IMR-90 (cell line): ENCODE results near the gene RRP1. TPM values are rescaled to one million over a fixed set of nuclear protein-coding genes. Genes with fewer than 3 reads are reported as not detected.
A peak's percentile ranks its signal among the peaks of the same experiment; 100 is the strongest.

Source experiments
- ATAC-seq: fragments of 200-7000 bp; cut with Tn5 transposase; 2 replicates; pipeline ENCODE4 v1.9.1; 2020; ENCODE audit warnings: low read depth, mild to moderate bottlenecking, moderate library complexity
- BruUV-seq: library from RNA; stranded (reverse); fragments of 400-500 nt; replicated peaks from 2 replicates; lab custom pipeline; 2021; lab: Mats Ljungman, UMichigan
- CTCF ChIA-PET: fragments of 300-600 bp; formaldehyde crosslinking; extraction: SDS; loops from one replicate; lab custom pipeline; 2021; ENCODE audit warnings: antibody characterized with exemption; lab: Yijun Ruan, JAX
- POLR2A ChIA-PET: fragments of 300-600 bp; sonication (Branson Sonifier 250); formaldehyde crosslinking; loops from one replicate; lab custom pipeline; 2022; ENCODE audit warnings: antibody characterized with exemption; ENCODE audit not compliant: unreplicated experiment; lab: Charles Lee
- DNase-seq: peaks from one replicate; pipeline ENCODE4 v3.0.0; 2013
- H2AFZ ChIP-seq: replicated peaks from 2 replicates; pipeline ENCODE3; 2013; ENCODE audit warnings: low read length, mild to moderate bottlenecking; ENCODE audit not compliant: poor library complexity
- H2AK5ac ChIP-seq: 2 replicates; pipeline ENCODE4 v1.6.1; 2013; ENCODE audit warnings: low read depth, low read length, inconsistent platforms
- H2AK9ac ChIP-seq: replicated peaks from 2 replicates; pipeline ENCODE3; 2013; ENCODE audit warnings: mild to moderate bottlenecking, low read depth, low read length, moderate library complexity; ENCODE audit not compliant: poor library complexity
- H2BK120ac ChIP-seq: 2 replicates; pipeline ENCODE4 v1.6.1; 2013; ENCODE audit warnings: low read depth, low read length, inconsistent platforms
- H2BK15ac ChIP-seq: 3 replicates; pipeline ENCODE4 v1.6.1; 2013; ENCODE audit warnings: low read depth, low read length, inconsistent platforms
- H2BK20ac ChIP-seq: 2 replicates; pipeline ENCODE4 v1.6.1; 2013; ENCODE audit warnings: low read depth, mild to moderate bottlenecking, inconsistent platforms, low read length, moderate library complexity
- H2BK5ac ChIP-seq: 2 replicates; pipeline ENCODE4 v1.6.1; 2013; ENCODE audit warnings: mild to moderate bottlenecking, low read depth, low read length, inconsistent platforms; ENCODE audit not compliant: poor library complexity, severe bottlenecking
- H3K14ac ChIP-seq: replicated peaks from 2 replicates; pipeline ENCODE4 v1.6.1; 2013; ENCODE audit warnings: low read depth, low read length, inconsistent platforms
- H3K18ac ChIP-seq: 2 replicates; pipeline ENCODE4 v1.6.1; 2013; ENCODE audit warnings: low read depth, low read length, control low read depth
- H3K23ac ChIP-seq: 2 replicates; pipeline ENCODE4 v1.6.1; 2013; ENCODE audit warnings: low read depth, low read length, inconsistent platforms
- H3K27ac ChIP-seq: 2 replicates; pipeline ENCODE4 v1.5.1; 2013; ENCODE audit warnings: mild to moderate bottlenecking, control low read depth, low read length; ENCODE audit not compliant: insufficient read depth
- H3K27me3 ChIP-seq: 2 replicates; pipeline ENCODE4 v1.6.1; 2013; ENCODE audit warnings: low read length; ENCODE audit not compliant: control insufficient read depth, insufficient read depth
- H3K36me3 ChIP-seq: 2 replicates; pipeline ENCODE4 v1.6.1; 2013; ENCODE audit warnings: low read length, mixed read lengths; ENCODE audit not compliant: control insufficient read depth, insufficient read depth
- H3K4ac ChIP-seq: 2 replicates; pipeline ENCODE4 v1.6.1; 2013; ENCODE audit warnings: low read depth, low read length, inconsistent platforms
- H3K4me1 ChIP-seq: 2 replicates; pipeline ENCODE4 v1.6.1; 2013; ENCODE audit warnings: low read length, mixed read lengths; ENCODE audit not compliant: control insufficient read depth, insufficient read depth
- H3K4me2 ChIP-seq: 2 replicates; pipeline ENCODE4 v1.6.1; 2013; ENCODE audit warnings: low read depth, mild to moderate bottlenecking, control low read depth, low read length, moderate library complexity
- H3K4me3 ChIP-seq: 2 replicates; pipeline ENCODE4 v1.5.1; 2013; ENCODE audit warnings: low read depth, mild to moderate bottlenecking, control low read depth, low read length, moderate library complexity; ENCODE audit not compliant: insufficient read depth
- H3K56ac ChIP-seq: 2 replicates; pipeline ENCODE4 v1.6.1; 2013; ENCODE audit warnings: low read length, inconsistent platforms; ENCODE audit not compliant: insufficient read depth; ENCODE audit errors: extremely low read depth
- H3K79me1 ChIP-seq, 2 experiments: 2 replicates each; pipeline ENCODE4 v1.6.1; 2013; ENCODE audit warnings: low read length in 2 of 2, inconsistent platforms in 1 of 2, low read depth in 1 of 2
- H3K9ac ChIP-seq: 2 replicates; pipeline ENCODE4 v1.6.1; 2013; ENCODE audit warnings: low read depth, low read length, control low read depth
- H3K9me1 ChIP-seq: 2 replicates; pipeline ENCODE4 v1.6.1; 2013; ENCODE audit warnings: low read length, inconsistent platforms; ENCODE audit not compliant: insufficient read depth
- H3K9me3 ChIP-seq: 2 replicates; pipeline ENCODE4 v1.6.1; 2013; ENCODE audit warnings: low read length; ENCODE audit not compliant: control insufficient read depth, insufficient read depth
- H4K20me1 ChIP-seq: 2 replicates; pipeline ENCODE4 v1.6.1; 2013; ENCODE audit warnings: low read length, inconsistent platforms; ENCODE audit not compliant: insufficient read depth
- H4K5ac ChIP-seq: 2 replicates; pipeline ENCODE4 v1.6.1; 2013; ENCODE audit warnings: mild to moderate bottlenecking, low read depth, low read length, control low read depth
- H4K8ac ChIP-seq, 2 experiments: 2 replicates each; pipeline ENCODE4 v1.6.1; 2013; ENCODE audit warnings: low read depth in 2 of 2, low read length in 2 of 2, control low read depth in 1 of 2, inconsistent platforms in 1 of 2
- H4K91ac ChIP-seq: 2 replicates; pipeline ENCODE4 v1.6.1; 2013; ENCODE audit warnings: low read depth, low read length, inconsistent platforms; ENCODE audit not compliant: insufficient read depth
- FOS ChIP-seq: fragments of 150-350 bp; IDR thresholded peaks from 2 replicates; pipeline ENCODE4 v1.6.1; 2016; ENCODE audit warnings: low read depth, low read length
- MXI1 ChIP-seq: IDR thresholded peaks from 2 replicates; pipeline ENCODE4 v1.6.1; 2012; ENCODE audit warnings: low read depth, mild to moderate bottlenecking, low read length, moderate library complexity, borderline replicate concordance
- POLR2A ChIP-seq: IDR thresholded peaks from 2 replicates; pipeline ENCODE4 v1.6.1; 2012; ENCODE audit warnings: mild to moderate bottlenecking, low read depth, low read length
- RCOR1 ChIP-seq: IDR thresholded peaks from 2 replicates; pipeline ENCODE4 v1.6.1; 2012; ENCODE audit warnings: mild to moderate bottlenecking, low read length, improper control_type of control experiment; ENCODE audit not compliant: insufficient replicate concordance
- WGBS, 2 experiments: methylation state at CpG; one replicate each; pipeline versions ENCODE4 v1.1.5 to v1.1.7; 2013; ENCODE audit warnings: missing lambda C conversion rate in 2 of 2; ENCODE audit not compliant: insufficient read length in 1 of 2; ENCODE audit errors: extremely low coverage in 2 of 2; 5-methylcytosine and 5-hydroxymethylcytosine counted together
- dilution Hi-C: fragments of 300-500 bp; cut with HindIII; formaldehyde crosslinking; loops from one replicate; pipeline ENCODE4 v1.14.3; 2018; ENCODE audit warnings: low sequenced_read_pairs; ENCODE audit not compliant: unreplicated experiment
- in situ Hi-C: fragments of 300-500 bp; cut with MboI; formaldehyde crosslinking; loops from 3 replicates; pipeline ENCODE4 v1.14.3; 2019; ENCODE audit warnings: low sequenced_read_pairs, inconsistent platforms, mixed read lengths
- intact Hi-C: fragments of 100-400 bp; cut with micrococcal nuclease; formaldehyde crosslinking; loops from 2 replicates; pipeline ENCODE4 v1.10.0; 2022
- polyA plus RNA-seq, 3 experiments: library from polyadenylated mRNA; depleted of rRNA; stranded (reverse); fragments of >200 nt; gene quantifications; 2 replicates each; pipeline ENCODE4 v1.2.3, GENCODE V29; 2012; ENCODE audit warnings: low replicate concordance in 1 of 3
- total RNA-seq: library from RNA; depleted of rRNA; stranded (reverse); fragments of >200 nt; gene quantifications from 2 replicates; pipeline ENCODE4 v1.2.3, GENCODE V29; 2012
- TF ChIP-seq, protein P1 (sequence below): fragments of 150-350 bp; IDR thresholded peaks from 2 replicates; pipeline ENCODE4 v1.6.1; 2016; ENCODE audit warnings: low read depth, mild to moderate bottlenecking, low read length, moderate library complexity, borderline replicate concordance
- TF ChIP-seq, protein P2 (sequence below): fragments of 150-350 bp; IDR thresholded peaks from 2 replicates; pipeline ENCODE4 v1.6.1; 2017; ENCODE audit warnings: mild to moderate bottlenecking, antibody characterized with exemption, low read length, low read depth

The RRP1 gene
- total and polyA plus RNA-seq, 2 of the 4 experiments (the other 2 are of a cell fraction), result 20.2 to 23.3 TPM

GRCh38 chr21:43819511-43820405, 30.4 kb downstream of the RRP1 start:
- ChIA-PET POLR2A (no interaction called here), CTCF (no interaction called here)
- Histone ChIP-seq H2AK5ac (no peak overlapping the region), H3K9ac (no peak overlapping the region), H4K20me1 (no peaks in the 10 kb centered on the region), H3K4me2 (no peak overlapping the region), H3K4me3 (no peak overlapping the region), H4K91ac (no peak overlapping the region), H3K9me1 (peaks cover 2% of the 10 kb centered on the region; the same call in 1 of the 2 replicates), H3K14ac (no peak overlapping the region), H3K23ac (no peak overlapping the region), H3K56ac (no peak overlapping the region), H3K4me1 (peaks cover 3% of the 10 kb centered on the region; the same call in 1 of the 2 replicates), H3K79me1 (no peaks in the 10 kb centered on the region), H4K5ac (no peak overlapping the region), H3K27ac (no peak overlapping the region), H2BK120ac (no peak overlapping the region), H3K36me3 (no peaks in the 10 kb centered on the region), H3K18ac (no peak overlapping the region), H3K27me3 (no peaks in the 10 kb centered on the region; the same call in 1 of the 2 replicates), H2BK15ac (no peak overlapping the region), H3K9me3 (peaks cover 10% of the 10 kb centered on the region), H4K8ac (no peak overlapping the region), H2AFZ (no peak overlapping the region), H3K4ac (no peak overlapping the region), H2BK5ac (no peak overlapping the region), H2AK9ac (peak overlapping the region; percentile 16), H2BK20ac (no peak overlapping the region)
- in situ Hi-C loops (no loop called here), dilution Hi-C loops (no loop called here), intact Hi-C loops (no loop called here)
- TF ChIP-seq MXI1 (no peak), RCOR1 (no peak), POLR2A (no peak), FOS (no peak)
- TF ChIP-seq, protein P1, sequence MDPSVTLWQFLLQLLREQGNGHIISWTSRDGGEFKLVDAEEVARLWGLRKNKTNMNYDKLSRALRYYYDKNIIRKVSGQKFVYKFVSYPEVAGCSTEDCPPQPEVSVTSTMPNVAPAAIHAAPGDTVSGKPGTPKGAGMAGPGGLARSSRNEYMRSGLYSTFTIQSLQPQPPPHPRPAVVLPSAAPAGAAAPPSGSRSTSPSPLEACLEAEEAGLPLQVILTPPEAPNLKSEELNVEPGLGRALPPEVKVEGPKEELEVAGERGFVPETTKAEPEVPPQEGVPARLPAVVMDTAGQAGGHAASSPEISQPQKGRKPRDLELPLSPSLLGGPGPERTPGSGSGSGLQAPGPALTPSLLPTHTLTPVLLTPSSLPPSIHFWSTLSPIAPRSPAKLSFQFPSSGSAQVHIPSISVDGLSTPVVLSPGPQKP, result no peak
- TF ChIP-seq, protein P2, sequence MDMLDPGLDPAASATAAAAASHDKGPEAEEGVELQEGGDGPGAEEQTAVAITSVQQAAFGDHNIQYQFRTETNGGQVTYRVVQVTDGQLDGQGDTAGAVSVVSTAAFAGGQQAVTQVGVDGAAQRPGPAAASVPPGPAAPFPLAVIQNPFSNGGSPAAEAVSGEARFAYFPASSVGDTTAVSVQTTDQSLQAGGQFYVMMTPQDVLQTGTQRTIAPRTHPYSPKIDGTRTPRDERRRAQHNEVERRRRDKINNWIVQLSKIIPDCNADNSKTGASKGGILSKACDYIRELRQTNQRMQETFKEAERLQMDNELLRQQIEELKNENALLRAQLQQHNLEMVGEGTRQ, result no peak
- ATAC-seq (no peak), DNase-seq (no peak)
- WGBS, 2 experiments, result 81% methylated on average over 9 of the region's 25 CpGs; no CpG with 5 or more reads in 1 of the 2 experiments
- BruUV-seq, result no TSS peak
